WTC11 (cell line): ENCODE measurements around the gene SPART.

Experiments used
- CTCF ChIP-seq: fragments of 200-600 bp; IDR thresholded peaks from 2 replicates; pipeline ENCODE4 v1.8.0; 2022; ENCODE audit warnings: antibody characterized with exemption
- E2F4 ChIP-seq: sonication (generic); formaldehyde crosslinking; IDR thresholded peaks from 2 replicates; pipeline ENCODE4 v1.8.1; 2022; ENCODE audit warnings: low read depth, mild to moderate bottlenecking, moderate library complexity, missing genetic modification reagents, borderline replicate concordance
- MAX ChIP-seq: sonication (generic); formaldehyde crosslinking; IDR thresholded peaks from 2 replicates; pipeline ENCODE4 v1.8.0; 2022; ENCODE audit warnings: mild to moderate bottlenecking, missing genetic modification reagents
- SP1 ChIP-seq: sonication (generic); formaldehyde crosslinking; conservative IDR thresholded peaks from 2 replicates; pipeline ENCODE4 v1.8.1; 2022; ENCODE audit warnings: missing genetic modification reagents
- TCF7 ChIP-seq: sonication (generic); formaldehyde crosslinking; IDR thresholded peaks from 2 replicates; pipeline ENCODE4 v1.8.0; 2022; ENCODE audit warnings: mild to moderate bottlenecking, low read depth, missing genetic modification reagents, moderate library complexity
- TP53 ChIP-seq: sonication (generic); formaldehyde crosslinking; IDR thresholded peaks from 2 replicates; pipeline ENCODE4 v1.8.1; 2023; ENCODE audit warnings: mild to moderate bottlenecking, missing genetic modification reagents
- ZNF317 ChIP-seq: sonication (generic); formaldehyde crosslinking; IDR thresholded peaks from 2 replicates; pipeline ENCODE4 v1.8.1; 2023; ENCODE audit warnings: low read depth, mild to moderate bottlenecking, moderate library complexity, missing genetic modification reagents, borderline replicate concordance

GRCh38 chr13:36286006-36286405 lies 60.2 kb downstream of the SPART start:
- TF ChIP-seq TP53 (CRISPR knock-in tag), result no peak
- no peak for TF ChIP-seq ZNF317 (CRISPR knock-in tag)
- no peak for TF ChIP-seq CTCF
- TF ChIP-seq SP1 (CRISPR knock-in tag), result no peak
- TF ChIP-seq E2F4 (CRISPR knock-in tag), result no peak
- no peak for TF ChIP-seq TCF7 (CRISPR knock-in tag)
- no peak for TF ChIP-seq MAX (CRISPR knock-in tag)
